Breast epithelium (tissue), 4 donors: ENCODE results near the gene SLC8A2. TPM values are rescaled to one million over a fixed set of nuclear protein-coding genes. Genes with fewer than 3 reads are reported as not detected.

Experiments used
- DNase-seq, 2 donors: peaks; one replicate each; pipeline ENCODE4 v3.0.0-alpha.2; 2019; ENCODE audit warnings: low spot score in 2 of 2
- H3K27ac ChIP-seq, 2 donors: fragments of 200-600 bp; sonication (generic) in 1 of 2; one replicate each; pipeline ENCODE4 v1.5.1; 2016 to 2019; ENCODE audit warnings: mild to moderate bottlenecking in 1 of 2
- H3K27me3 ChIP-seq, 2 donors: fragments of 200-600 bp; sonication (generic) in 1 of 2; one replicate each; pipeline versions ENCODE4 v1.5.1 to v1.6.0; 2017 to 2019; ENCODE audit warnings: control low read depth in 1 of 2, mild to moderate bottlenecking in 1 of 2
- H3K36me3 ChIP-seq: fragments of 200-600 bp; one replicate; pipeline ENCODE4 v1.5.1; 2019
- H3K4me1 ChIP-seq, 2 donors: fragments of 200-600 bp; sonication (generic); one replicate each; pipeline ENCODE4 v1.5.1; 2016 to 2019; ENCODE audit warnings: control low read depth in 1 of 2
- H3K4me3 ChIP-seq, 3 donors: fragments of 200-600 bp; sonication (generic); 1 replicate in 2 of 3; 2 replicates in 1 of 3; pipeline ENCODE4 v1.5.1; 2016 to 2019; ENCODE audit warnings: mild to moderate bottlenecking in 3 of 3, moderate library complexity in 2 of 3
- H3K9me3 ChIP-seq, 2 donors: fragments of 200-600 bp; sonication (generic) in 1 of 2; one replicate each; pipeline ENCODE4 v1.5.1; 2016 to 2019; ENCODE audit warnings: control low read depth in 1 of 2
- POLR2A ChIP-seq: fragments of 450-650 bp; IDR thresholded peaks from one replicate; pipeline ENCODE4 v1.6.1; 2016; ENCODE audit warnings: antibody characterized with exemption, mild to moderate bottlenecking, moderate library complexity
- POLR2AphosphoS5 ChIP-seq, 3 donors: sonication (generic); formaldehyde crosslinking; IDR thresholded peaks; one replicate each; pipeline ENCODE4 v1.6.1; 2017; ENCODE audit warnings: antibody characterized with exemption in 3 of 3
- intact Hi-C: fragments of 100-400 bp; cut with DNase I; formaldehyde crosslinking; loops from one replicate; pipeline ENCODE4 v1.15.1; 2023; ENCODE audit warnings: low total_unique reads
- total RNA-seq, 3 donors: library from RNA; depleted of rRNA; stranded (reverse); fragments of >200 nt; gene quantifications; one replicate each; pipeline ENCODE4 v1.1.0, GENCODE V29; 2016
- TF ChIP-seq, protein P1 (sequence below), 3 donors: fragments of 450-650 bp; IDR thresholded peaks; one replicate each; pipeline ENCODE4 v1.5.1; 2016 to 2017; ENCODE audit warnings: antibody characterized with exemption in 3 of 3, mild to moderate bottlenecking in 3 of 3, moderate library complexity in 3 of 3

The SLC8A2 gene
- total RNA-seq, 3 donors from 2014 or later = under 0.01 to 0.29 TPM; not detected in 1

DNA sequence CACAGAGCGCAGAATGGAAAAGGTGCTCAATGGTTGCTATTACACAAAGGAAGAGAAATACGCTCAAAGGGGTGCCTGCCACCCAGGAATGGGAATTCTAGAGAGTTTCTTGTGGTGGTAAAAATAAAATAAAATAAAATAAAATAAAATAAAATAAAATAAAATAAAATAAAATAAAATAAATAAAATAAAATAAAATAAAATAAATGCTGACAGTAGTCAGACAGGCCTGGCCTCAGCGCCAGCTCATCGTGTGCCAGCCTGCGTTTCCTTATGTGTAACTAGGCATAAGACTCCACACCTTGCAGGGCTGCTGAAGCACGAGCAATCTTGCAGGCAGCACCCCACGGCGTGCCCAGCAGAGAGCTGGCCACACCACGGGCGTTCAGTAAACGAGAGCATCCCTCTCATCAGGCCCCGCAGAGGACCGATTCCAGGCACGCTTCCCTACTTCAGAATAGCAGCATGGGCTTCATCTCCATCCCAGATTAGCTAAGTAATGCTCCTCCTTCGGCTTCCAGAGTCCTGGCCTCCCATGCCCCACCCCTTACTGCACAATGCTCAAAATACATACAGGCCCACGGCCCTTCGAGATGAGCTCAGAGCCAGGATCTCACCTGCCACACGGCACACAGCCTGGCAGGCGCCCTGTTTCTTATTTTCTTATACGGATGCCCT is 37.6 kb upstream of the SLC8A2 start:
- intact Hi-C loops = no loop called here
- no peak for DNase-seq
- Histone ChIP-seq H3K9me3 (no peaks in the 10 kb centered on the region), H3K36me3 (no peaks in the 10 kb centered on the region), H3K27me3 (no peaks in the 10 kb centered on the region), H3K4me1 (peaks cover 38 to 67% of the 10 kb centered on the region in 2 donors), H3K27ac (peak overlapping the region; percentile 94 to 99), H3K4me3 (peak overlapping the region in 2 of 3 donors; percentile 2 to 86)
- TF ChIP-seq POLR2AphosphoS5 (IDR thresholded peaks at IDR 0.05) (no peak), POLR2A (no peak)
- TF ChIP-seq, protein P1, sequence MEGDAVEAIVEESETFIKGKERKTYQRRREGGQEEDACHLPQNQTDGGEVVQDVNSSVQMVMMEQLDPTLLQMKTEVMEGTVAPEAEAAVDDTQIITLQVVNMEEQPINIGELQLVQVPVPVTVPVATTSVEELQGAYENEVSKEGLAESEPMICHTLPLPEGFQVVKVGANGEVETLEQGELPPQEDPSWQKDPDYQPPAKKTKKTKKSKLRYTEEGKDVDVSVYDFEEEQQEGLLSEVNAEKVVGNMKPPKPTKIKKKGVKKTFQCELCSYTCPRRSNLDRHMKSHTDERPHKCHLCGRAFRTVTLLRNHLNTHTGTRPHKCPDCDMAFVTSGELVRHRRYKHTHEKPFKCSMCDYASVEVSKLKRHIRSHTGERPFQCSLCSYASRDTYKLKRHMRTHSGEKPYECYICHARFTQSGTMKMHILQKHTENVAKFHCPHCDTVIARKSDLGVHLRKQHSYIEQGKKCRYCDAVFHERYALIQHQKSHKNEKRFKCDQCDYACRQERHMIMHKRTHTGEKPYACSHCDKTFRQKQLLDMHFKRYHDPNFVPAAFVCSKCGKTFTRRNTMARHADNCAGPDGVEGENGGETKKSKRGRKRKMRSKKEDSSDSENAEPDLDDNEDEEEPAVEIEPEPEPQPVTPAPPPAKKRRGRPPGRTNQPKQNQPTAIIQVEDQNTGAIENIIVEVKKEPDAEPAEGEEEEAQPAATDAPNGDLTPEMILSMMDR (IDR thresholded peaks at IDR 0.05) = no peak

DNA sequence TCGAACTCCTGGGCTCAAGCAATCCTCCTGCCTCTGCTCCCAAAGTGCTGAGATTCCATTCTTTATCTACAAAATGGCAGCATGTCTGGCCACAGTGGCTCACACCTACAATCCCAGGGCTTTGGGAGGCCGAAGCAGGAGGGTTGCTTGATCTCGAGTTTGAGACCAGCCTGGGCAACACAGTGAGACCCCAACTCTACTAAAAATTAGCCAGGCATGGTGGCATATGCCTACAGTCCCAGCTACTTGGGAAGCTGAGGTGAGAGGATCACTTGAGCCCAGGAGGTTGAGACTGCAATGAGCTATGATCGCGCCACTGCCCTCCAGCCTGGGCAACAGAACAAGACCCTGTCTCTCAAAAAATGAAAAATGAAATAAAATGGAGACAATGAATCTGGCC is 37.0 kb upstream of the SLC8A2 start:
- no peak overlapping the region for H3K4me3 ChIP-seq
- no peaks in the 10 kb centered on the region for H3K9me3 ChIP-seq
- no peaks in the 10 kb centered on the region for H3K36me3 ChIP-seq
- no peaks in the 10 kb centered on the region for H3K27me3 ChIP-seq
- TF ChIP-seq POLR2A = no peak
- TF ChIP-seq, protein P1 (IDR thresholded peaks at IDR 0.05) = no peak
- no peak for TF ChIP-seq POLR2AphosphoS5 (IDR thresholded peaks at IDR 0.05)
- peak overlapping the region; percentile 85 to 99 for H3K27ac ChIP-seq
- intact Hi-C loops = no loop called here
- DNase-seq = no peak
- H3K4me1 ChIP-seq = peaks cover 38 to 67% of the 10 kb centered on the region in 2 donors

DNA sequence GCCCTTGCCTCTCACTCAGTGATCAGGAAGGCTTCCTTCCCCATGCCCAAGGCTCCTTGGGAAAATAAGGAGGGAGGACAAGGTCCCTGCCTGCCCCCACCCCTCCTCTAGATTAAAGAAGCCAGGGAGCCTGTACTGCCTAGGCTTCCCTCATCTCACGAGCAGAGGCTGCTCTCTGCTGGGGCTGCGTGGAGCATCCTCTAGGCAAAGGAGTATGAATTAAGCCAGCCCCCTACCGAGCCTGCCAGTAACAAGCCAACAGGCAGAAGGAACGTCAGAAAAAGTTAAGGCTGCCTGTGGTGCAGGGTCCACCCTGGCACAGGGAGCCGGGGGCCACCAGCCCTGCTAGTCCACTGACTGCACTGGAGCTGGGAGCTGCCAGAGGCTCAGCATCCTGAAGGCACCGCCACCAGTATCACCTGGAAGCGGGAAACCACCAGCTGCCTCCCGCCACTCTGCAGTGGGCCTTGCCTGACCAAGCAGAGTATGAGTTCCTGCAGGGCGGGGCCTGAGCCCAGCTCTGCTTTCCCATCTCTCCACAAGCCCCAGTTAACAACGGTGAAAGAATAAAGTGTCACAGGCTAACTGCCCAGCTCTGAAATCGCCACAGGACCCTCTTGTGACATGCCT is 36.3 kb upstream of the SLC8A2 start:
- peaks cover 38 to 62% of the 10 kb centered on the region in 2 donors for H3K4me1 ChIP-seq
- no peak for DNase-seq
- intact Hi-C loops = no loop called here
- peak overlapping the region in 1 of 3 donors; percentile 17 for H3K4me3 ChIP-seq
- H3K27ac ChIP-seq = peak overlapping the region; percentile 85 to 99
- H3K36me3 ChIP-seq = no peaks in the 10 kb centered on the region
- H3K27me3 ChIP-seq = no peaks in the 10 kb centered on the region
- no peaks in the 10 kb centered on the region for H3K9me3 ChIP-seq
- TF ChIP-seq, protein P1 (IDR thresholded peaks at IDR 0.05) = no peak
- TF ChIP-seq POLR2AphosphoS5 (IDR thresholded peaks at IDR 0.05) (no peak), POLR2A (no peak)

DNA sequence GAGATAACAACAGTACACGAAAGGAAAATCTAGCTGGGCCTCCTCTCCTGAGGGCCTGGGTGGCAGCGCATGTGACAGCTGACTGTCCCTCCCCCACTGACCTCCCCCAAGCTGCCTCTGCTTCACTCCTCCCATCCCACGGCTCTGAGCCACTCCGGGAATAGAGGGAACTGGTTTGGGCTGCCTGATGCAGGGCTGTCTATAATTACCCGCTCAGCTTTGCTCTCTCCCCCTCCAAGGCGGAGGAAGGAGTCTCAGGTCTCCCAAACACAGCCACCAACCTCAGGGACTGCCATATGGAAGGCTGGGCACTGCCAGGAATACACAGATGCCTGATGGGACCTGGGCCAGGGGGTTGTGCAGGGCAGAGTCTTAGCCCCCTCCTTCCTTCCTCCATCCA is 35.3 kb upstream of the SLC8A2 start:
- TF ChIP-seq, protein P1 (IDR thresholded peaks at IDR 0.05) = no peak
- TF ChIP-seq POLR2A (no peak), POLR2AphosphoS5 (IDR thresholded peaks at IDR 0.05) (no peak)
- intact Hi-C loops = no loop called here
- peak overlapping the region; percentile 85 to 99 for H3K27ac ChIP-seq
- H3K4me1 ChIP-seq = peaks cover 34 to 51% of the 10 kb centered on the region in 2 donors
- peak; percentile 62 to 83 for DNase-seq
- H3K27me3 ChIP-seq = no peaks in the 10 kb centered on the region
- no peaks in the 10 kb centered on the region for H3K9me3 ChIP-seq
- H3K36me3 ChIP-seq = no peaks in the 10 kb centered on the region
- peak overlapping the region in 1 of 3 donors; percentile 17 for H3K4me3 ChIP-seq

DNA sequence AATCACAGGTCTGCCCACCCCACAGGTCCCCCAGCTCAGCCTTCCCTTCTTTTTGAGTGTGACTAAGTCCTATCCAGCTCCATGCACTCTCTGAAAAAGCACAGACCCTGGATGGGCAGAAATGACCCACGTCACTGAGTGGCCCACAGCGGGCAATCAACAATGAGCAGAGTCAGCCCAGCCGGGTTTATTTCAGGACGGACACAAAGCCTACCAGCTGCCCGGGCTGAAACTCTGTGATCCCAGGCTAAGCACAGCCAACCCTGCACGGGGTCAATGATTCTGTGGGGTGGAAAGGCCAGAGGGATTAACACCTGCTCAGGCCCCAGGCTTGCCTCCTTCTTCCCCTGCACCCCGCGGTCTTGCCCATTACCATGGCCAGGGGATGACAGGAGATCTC is 34.8 kb upstream of the SLC8A2 start:
- DNase-seq = no peak
- Histone ChIP-seq H3K4me3 (no peak overlapping the region), H3K27me3 (no peaks in the 10 kb centered on the region), H3K9me3 (no peaks in the 10 kb centered on the region), H3K4me1 (peaks cover 29 to 46% of the 10 kb centered on the region in 2 donors), H3K27ac (peak overlapping the region; percentile 85 to 99), H3K36me3 (no peaks in the 10 kb centered on the region)
- no peak for TF ChIP-seq POLR2A
- no peak for TF ChIP-seq POLR2AphosphoS5 (IDR thresholded peaks at IDR 0.05)
- TF ChIP-seq, protein P1 (IDR thresholded peaks at IDR 0.05) = no peak
- intact Hi-C loops = no loop called here
